H1 (cell line): ENCODE data around the gene CAMTA1. TPM values are rescaled to one million over a fixed set of nuclear protein-coding genes. Genes with fewer than 3 reads are reported as not detected.

ENCODE experiments used
- GTF2F1 ChIP-seq: IDR thresholded peaks from 2 replicates; pipeline ENCODE4 v1.6.1; 2012; ENCODE audit warnings: low read depth, low read length, improper control_type of control experiment, borderline replicate concordance
- RAD21 ChIP-seq, 2 experiments: IDR thresholded peaks in 1 of 2; conservative IDR thresholded peaks in 1 of 2; 2 replicates each; pipeline ENCODE4 v1.6.1; 2011; ENCODE audit warnings: low read depth in 2 of 2, low read length in 2 of 2, improper control_type of control experiment in 1 of 2, inconsistent platforms in 1 of 2, mild to moderate bottlenecking in 1 of 2, moderate library complexity in 1 of 2
- polyA plus RNA-seq, 7 experiments: library from polyadenylated mRNA; depleted of rRNA in 3 of 7; stranded (reverse) in 5 of 7; unstranded in 2 of 7; fragments of >200 nt in 5 of 7; fragments of 200-250 nt in 2 of 7; gene quantifications; 1 replicate in 5 of 7; 2 replicates in 1 of 7; 4 replicates in 1 of 7; pipeline versions ENCODE4 v1.2.1 to v1.2.3, GENCODE V29; 2011 to 2013; ENCODE audit warnings: missing spikeins in 2 of 7, mixed read lengths in 2 of 7
- total RNA-seq: library from RNA; stranded (reverse); fragmentation: NEBNext Ultra II Directional; extraction: Animal tissue kit (Norgen Biotek cat#: 25700); gene quantifications from 2 replicates; pipeline ENCODE4 v1.2.1, GENCODE V29; 2021

CAMTA1 gene
- total and polyA plus RNA-seq, 2 of the 8 experiments (the other 6 are each of a cell fraction or from before 2014, with no cell fraction given) = 65.0 to 119 TPM

GRCh38 chr1:7135493-7135892, 350.2 kb downstream of the CAMTA1 start (continued):
- no peak for TF ChIP-seq RAD21 (IDR thresholded peaks at IDR 0.05 in 1 of 2, conservative IDR thresholded peaks at IDR 0.05 in 1 of 2; ENCODE audit: low read depth in 2 of 2, low read length in 2 of 2)
- TF ChIP-seq GTF2F1 = no peak
